ENCODE data around the gene KCNQ4. TPM values are rescaled to one million over a fixed set of nuclear protein-coding genes. Genes with fewer than 3 reads are reported as not detected.
A peak's percentile ranks its signal among the peaks of the same experiment; 100 is the strongest.

KCNQ4 gene
- total RNA-seq, 1 experiment from 2014 or later, result 2.3 TPM

DNA sequence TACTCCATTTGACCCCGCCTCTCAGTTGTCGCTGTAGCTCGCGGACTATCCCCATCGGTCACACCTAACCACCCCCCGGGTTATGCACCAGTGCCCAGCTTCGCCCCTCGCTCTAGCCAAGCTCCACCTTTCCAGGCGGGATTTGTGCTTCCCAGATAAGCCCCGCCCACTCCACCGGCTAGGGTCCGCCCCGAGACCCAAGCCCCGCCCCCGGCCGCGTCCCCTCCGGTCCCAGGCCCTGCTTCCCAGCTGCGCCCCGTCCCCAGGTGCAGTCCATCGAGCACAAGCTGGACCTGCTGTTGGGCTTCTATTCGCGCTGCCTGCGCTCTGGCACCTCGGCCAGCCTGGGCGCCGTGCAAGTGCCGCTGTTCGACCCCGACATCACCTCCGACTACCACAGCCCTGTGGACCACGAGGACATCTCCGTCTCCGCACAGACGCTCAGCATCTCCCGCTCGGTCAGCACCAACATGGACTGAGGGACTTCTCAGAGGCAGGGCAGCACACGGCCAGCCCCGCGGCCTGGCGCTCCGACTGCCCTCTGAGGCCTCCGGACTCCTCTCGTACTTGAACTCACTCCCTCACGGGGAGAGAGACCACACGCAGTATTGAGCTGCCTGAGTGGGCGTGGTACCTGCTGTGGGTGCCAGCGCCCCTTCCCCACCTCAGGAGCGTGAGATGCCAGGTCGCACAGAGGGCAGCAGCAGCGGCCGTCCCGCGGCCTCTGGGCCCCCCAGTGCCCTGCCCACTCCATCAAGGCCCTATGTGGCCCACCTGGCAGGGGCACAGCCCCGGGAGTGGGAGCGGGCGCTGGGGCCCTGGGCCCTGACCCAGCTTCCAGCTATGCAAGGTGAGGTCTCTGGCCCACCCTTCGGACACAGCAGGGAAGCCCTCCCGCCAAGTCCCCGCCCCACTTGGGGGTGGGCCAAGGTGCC is 54.7 kb downstream of the KCNQ4 start:
- Histone ChIP-seq H2AFZ (ENCODE audit: low read length) (no peak overlapping the region), H3K4me1 (ENCODE audit: low read length) (peaks cover 58% of the 10 kb centered on the region), H3K9me3 (ENCODE audit: low read length) (no peaks in the 10 kb centered on the region), H3K9me2 (replicated peaks; ENCODE audit: insufficient read depth, low read length) (no peaks in the 10 kb centered on the region), H3K36me3 (ENCODE audit: insufficient read depth, low read length) (no peaks in the 10 kb centered on the region), H3K27me3 (ENCODE audit: low read length) (no peaks in the 10 kb centered on the region), H4K20me1 (ENCODE audit: insufficient read depth, low read depth, low read length) (no peaks in the 10 kb centered on the region), H3K79me2 (ENCODE audit: low read length) (no peaks in the 10 kb centered on the region), H3K4me3 (ENCODE audit: low read length) (no peak overlapping the region), H3K4me2 (ENCODE audit: low read depth, low read length, poor library complexity, severe bottlenecking) (no peak overlapping the region), H3K9ac (ENCODE audit: low read length) (no peak overlapping the region), H3K27ac (ENCODE audit: low read length) (peak overlapping the region; percentile 99; the same call in 1 of the 2 replicates)
- no peak for DNase-seq

DNA sequence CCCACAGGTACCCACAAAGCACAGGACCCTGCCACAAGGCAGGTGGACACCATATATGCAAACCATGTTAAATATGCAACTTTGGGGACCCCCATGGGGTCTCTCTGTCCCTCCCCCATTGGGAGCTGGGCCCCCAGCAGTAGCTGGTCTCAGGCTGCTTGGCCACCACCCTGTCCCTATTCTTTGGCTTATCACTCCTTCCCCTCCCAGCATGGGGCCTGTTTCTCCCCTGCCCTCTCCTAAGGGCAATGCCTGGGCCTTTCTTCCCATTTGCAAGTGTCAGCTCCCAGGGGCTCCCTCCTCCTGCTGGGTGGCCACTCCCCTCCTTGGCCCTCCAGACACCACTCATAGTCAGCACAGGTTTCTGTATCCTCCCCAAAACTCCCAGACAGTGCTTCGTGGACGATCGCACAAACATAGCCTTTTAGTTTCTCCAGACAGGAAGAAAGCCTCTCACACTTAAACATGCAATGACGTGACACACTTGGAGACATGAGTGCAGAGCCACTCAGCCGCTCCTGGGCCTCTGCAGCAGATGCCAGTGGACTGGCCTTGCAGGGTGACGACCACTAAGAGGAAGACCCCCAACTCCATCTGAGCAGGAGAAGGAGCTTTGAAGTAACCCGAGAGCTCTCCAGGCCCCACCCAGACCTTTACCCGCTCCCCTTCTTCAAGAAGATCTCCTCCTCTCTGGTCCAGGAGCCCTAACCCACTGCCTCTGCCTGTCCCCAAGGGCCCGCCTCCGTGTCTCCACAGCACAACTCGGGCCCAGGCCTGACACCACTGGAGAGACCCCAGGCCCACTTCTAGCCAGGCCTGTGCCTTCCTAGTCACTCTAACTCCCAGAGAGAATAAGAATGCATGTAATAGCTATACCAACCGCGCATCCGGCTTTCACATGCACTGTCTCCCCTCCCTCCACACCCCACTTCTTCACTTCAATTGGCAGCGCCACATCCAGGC is 55.7 kb downstream of the KCNQ4 start:
- Histone ChIP-seq H3K9me2 (replicated peaks; ENCODE audit: insufficient read depth, low read length) (no peaks in the 10 kb centered on the region), H3K79me2 (ENCODE audit: low read length) (no peaks in the 10 kb centered on the region), H3K36me3 (ENCODE audit: insufficient read depth, low read length) (no peaks in the 10 kb centered on the region), H3K9ac (ENCODE audit: low read length) (no peak overlapping the region; the same call in 1 of the 2 replicates), H3K27me3 (ENCODE audit: low read length) (no peaks in the 10 kb centered on the region), H3K4me3 (ENCODE audit: low read length) (no peak overlapping the region), H4K20me1 (ENCODE audit: insufficient read depth, low read depth, low read length) (no peaks in the 10 kb centered on the region), H2AFZ (ENCODE audit: low read length) (no peak overlapping the region), H3K4me2 (ENCODE audit: low read depth, low read length, poor library complexity, severe bottlenecking) (peak overlapping the region; percentile 5), H3K27ac (ENCODE audit: low read length) (peak overlapping the region; percentile 99; the same call in 1 of the 2 replicates), H3K9me3 (ENCODE audit: low read length) (no peaks in the 10 kb centered on the region), H3K4me1 (ENCODE audit: low read length) (peaks cover 66% of the 10 kb centered on the region)
- no peak for DNase-seq

DNA sequence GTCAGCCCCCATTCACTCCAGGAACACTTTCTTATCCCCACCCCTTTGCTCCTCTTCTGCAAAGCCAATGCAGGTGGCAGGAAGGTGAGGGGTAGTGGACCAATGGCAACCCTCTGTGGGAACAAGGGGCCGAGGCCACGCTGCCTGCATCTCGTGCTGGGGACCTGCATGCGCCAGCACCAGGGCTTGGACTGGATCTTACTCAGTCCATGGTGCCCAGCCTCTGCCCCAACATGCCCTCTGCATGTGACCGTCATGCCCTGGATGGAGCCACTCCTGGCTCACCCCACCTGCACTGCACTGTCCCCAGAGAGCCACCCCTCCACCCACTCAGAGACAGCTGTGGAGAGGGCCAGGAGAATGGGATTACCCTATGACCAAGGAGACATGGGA is 56.4 kb downstream of the KCNQ4 start:
- no peaks in the 10 kb centered on the region for H3K27me3 ChIP-seq (ENCODE audit: low read length)

DNA sequence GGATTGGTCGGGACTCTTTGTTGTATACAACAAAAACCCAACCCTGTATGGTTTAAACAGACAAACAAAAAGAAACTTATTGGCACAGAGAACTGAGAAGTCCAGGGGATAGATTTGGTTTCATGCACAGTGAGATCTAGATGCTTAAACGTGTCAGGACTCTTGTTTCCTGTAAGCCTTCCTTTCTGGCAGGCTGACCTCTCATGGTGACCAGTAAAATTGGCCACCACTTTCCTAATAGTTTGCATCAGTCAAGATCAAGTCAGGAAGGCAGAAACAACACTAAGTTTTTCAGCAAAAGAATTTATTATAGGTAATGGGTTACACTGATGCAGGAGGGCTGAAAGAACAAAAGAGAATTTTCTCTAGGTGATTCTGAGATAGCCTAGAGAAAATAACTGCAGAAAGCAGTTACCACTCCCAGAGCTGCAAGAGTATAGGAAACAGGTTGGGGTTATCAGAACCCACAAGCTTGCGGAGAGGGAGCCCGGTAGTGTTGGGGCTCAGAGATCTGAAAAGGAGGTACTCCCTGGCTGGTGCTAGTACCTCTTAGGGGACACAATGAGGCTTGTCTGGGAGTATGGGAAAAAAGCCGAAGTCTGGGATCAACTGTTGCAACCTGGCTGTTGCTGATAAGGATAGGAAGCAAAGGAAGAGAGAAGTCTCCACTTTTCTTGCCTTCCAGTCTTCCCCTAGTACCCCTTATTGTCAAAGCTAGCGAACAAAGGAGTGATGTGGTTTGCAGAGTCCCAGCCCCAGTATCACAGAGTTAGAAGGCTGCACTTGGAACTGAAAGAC is 57.1 kb downstream of the KCNQ4 start:
- H4K20me1 ChIP-seq (ENCODE audit: insufficient read depth, low read depth, low read length), result no peaks in the 10 kb centered on the region
- no peaks in the 10 kb centered on the region for H3K79me2 ChIP-seq (ENCODE audit: low read length)
- peak overlapping the region; percentile 5 for H3K4me2 ChIP-seq (ENCODE audit: low read depth, low read length, poor library complexity, severe bottlenecking)
- DNase-seq, result no peak
- H3K9me3 ChIP-seq (ENCODE audit: low read length), result no peaks in the 10 kb centered on the region
- H3K4me3 ChIP-seq (ENCODE audit: low read length), result no peak overlapping the region
- peaks cover 69% of the 10 kb centered on the region for H3K4me1 ChIP-seq (ENCODE audit: low read length)
- no peaks in the 10 kb centered on the region for H3K36me3 ChIP-seq (ENCODE audit: insufficient read depth, low read length)
- H3K9ac ChIP-seq (ENCODE audit: low read length), result 0 out of 2 replicates have a peak overlapping the region, but pooled peaks have one; percentile 20
- peak overlapping the region; percentile 99 for H3K27ac ChIP-seq (ENCODE audit: low read length)
- no peaks in the 10 kb centered on the region for H3K9me2 ChIP-seq (replicated peaks; ENCODE audit: insufficient read depth, low read length)
- no peaks in the 10 kb centered on the region for H3K27me3 ChIP-seq (ENCODE audit: low read length)
- no peak overlapping the region for H2AFZ ChIP-seq (ENCODE audit: low read length)

More for the DNA sequence above, 56.4 kb downstream of the KCNQ4 start:
- H3K9me2 ChIP-seq (replicated peaks; ENCODE audit: insufficient read depth, low read length), result no peaks in the 10 kb centered on the region
- peak overlapping the region; percentile 99 for H3K27ac ChIP-seq (ENCODE audit: low read length)
- peak overlapping the region; percentile 5 for H3K4me2 ChIP-seq (ENCODE audit: low read depth, low read length, poor library complexity, severe bottlenecking)
- no peaks in the 10 kb centered on the region for H3K9me3 ChIP-seq (ENCODE audit: low read length)
- H3K4me1 ChIP-seq (ENCODE audit: low read length), result peaks cover 68% of the 10 kb centered on the region
- no peaks in the 10 kb centered on the region for H4K20me1 ChIP-seq (ENCODE audit: insufficient read depth, low read depth, low read length)
- no peak overlapping the region for H3K9ac ChIP-seq (ENCODE audit: low read length)
- no peaks in the 10 kb centered on the region for H3K79me2 ChIP-seq (ENCODE audit: low read length)
- no peaks in the 10 kb centered on the region for H3K36me3 ChIP-seq (ENCODE audit: insufficient read depth, low read length)
- no peak for DNase-seq
- H3K4me3 ChIP-seq (ENCODE audit: low read length), result no peak overlapping the region
- H2AFZ ChIP-seq (ENCODE audit: low read length), result no peak overlapping the region

DNA sequence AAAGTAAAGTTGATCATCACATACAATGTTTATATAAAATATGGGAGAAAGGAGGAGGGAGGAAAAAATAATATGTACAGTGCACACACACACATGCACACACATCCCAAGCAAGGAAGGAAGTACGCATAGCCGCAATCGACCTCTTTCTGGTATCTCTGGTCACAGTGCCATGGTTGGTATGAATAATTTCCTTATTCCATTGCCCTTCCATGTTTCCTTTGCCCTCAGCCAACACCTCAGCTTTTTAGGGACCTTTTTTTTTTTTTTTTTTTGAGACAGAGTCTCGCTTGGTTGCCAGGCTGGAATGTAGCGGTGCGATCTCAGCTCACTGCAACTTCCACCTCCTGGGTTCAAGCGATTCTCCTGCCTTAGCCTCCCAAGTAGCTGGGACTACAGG is 58.0 kb downstream of the KCNQ4 start:
- H3K27me3 ChIP-seq (ENCODE audit: low read length), result no peaks in the 10 kb centered on the region
- H3K4me3 ChIP-seq (ENCODE audit: low read length), result no peak overlapping the region
- no peak overlapping the region for H3K9ac ChIP-seq (ENCODE audit: low read length)

DNA sequence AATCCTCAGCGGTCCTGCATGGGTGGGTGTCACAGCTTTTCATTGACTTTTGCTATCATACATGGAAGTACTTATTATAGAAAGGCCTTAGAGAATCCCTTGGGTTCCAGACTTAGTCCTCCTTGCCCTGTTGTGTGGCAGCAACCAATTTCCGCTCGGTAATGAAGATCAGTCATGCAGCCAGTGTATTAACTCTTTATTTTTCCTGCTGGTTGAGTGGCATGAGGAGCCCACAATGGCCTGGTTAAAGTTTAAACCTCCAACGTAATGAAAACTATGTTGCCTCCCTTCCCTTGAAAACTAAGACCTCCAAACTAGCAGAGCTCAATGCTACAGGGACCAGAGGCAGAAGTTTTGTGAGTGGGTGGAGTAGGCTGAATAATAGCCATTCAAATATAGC is 58.6 kb downstream of the KCNQ4 start:
- Histone ChIP-seq H3K9ac (ENCODE audit: low read length) (no peak overlapping the region), H3K4me2 (ENCODE audit: low read depth, low read length, poor library complexity, severe bottlenecking) (peak overlapping the region; percentile 1), H3K27ac (ENCODE audit: low read length) (peak overlapping the region; percentile 99), H3K36me3 (ENCODE audit: insufficient read depth, low read length) (no peaks in the 10 kb centered on the region), H2AFZ (ENCODE audit: low read length) (no peak overlapping the region), H3K9me3 (ENCODE audit: low read length) (no peaks in the 10 kb centered on the region), H3K4me1 (ENCODE audit: low read length) (peaks cover 84% of the 10 kb centered on the region), H4K20me1 (ENCODE audit: insufficient read depth, low read depth, low read length) (no peaks in the 10 kb centered on the region), H3K4me3 (ENCODE audit: low read length) (no peak overlapping the region), H3K27me3 (ENCODE audit: low read length) (no peaks in the 10 kb centered on the region), H3K9me2 (replicated peaks; ENCODE audit: insufficient read depth, low read length) (no peaks in the 10 kb centered on the region), H3K79me2 (ENCODE audit: low read length) (no peaks in the 10 kb centered on the region)
- DNase-seq, result no peak

More for the DNA sequence above, 58.0 kb downstream of the KCNQ4 start:
- DNase-seq, result no peak
- Histone ChIP-seq H3K27ac (ENCODE audit: low read length) (peak overlapping the region; percentile 99), H3K4me2 (ENCODE audit: low read depth, low read length, poor library complexity, severe bottlenecking) (no peak overlapping the region), H3K79me2 (ENCODE audit: low read length) (no peaks in the 10 kb centered on the region), H4K20me1 (ENCODE audit: insufficient read depth, low read depth, low read length) (no peaks in the 10 kb centered on the region), H3K36me3 (ENCODE audit: insufficient read depth, low read length) (no peaks in the 10 kb centered on the region), H2AFZ (ENCODE audit: low read length) (no peak overlapping the region), H3K9me3 (ENCODE audit: low read length) (no peaks in the 10 kb centered on the region), H3K4me1 (ENCODE audit: low read length) (peaks cover 78% of the 10 kb centered on the region), H3K9me2 (replicated peaks; ENCODE audit: insufficient read depth, low read length) (no peaks in the 10 kb centered on the region)

DNA sequence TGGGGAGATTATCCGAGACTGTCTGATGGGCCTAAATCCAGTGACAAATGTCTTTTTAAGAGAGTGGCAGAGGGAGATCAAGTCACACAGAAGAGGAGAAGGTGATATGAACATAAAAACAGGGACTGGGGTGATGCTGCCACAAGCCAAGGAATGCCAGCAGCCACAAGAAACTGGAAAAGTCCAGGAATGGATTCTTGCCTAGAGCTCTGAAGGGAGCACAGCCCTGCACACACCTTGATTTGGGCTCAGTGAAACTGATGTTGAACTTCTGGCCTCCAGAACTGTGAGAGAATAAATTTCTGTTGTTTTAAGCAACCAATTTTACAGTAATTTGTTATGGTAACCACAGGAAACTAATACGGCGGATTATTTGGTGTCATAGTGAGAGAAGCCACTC is 59.1 kb downstream of the KCNQ4 start:
- H3K4me1 ChIP-seq (ENCODE audit: low read length), result peaks cover 89% of the 10 kb centered on the region
- no peaks in the 10 kb centered on the region for H3K9me3 ChIP-seq (ENCODE audit: low read length)
- DNase-seq, result no peak
- no peak overlapping the region for H3K4me2 ChIP-seq (ENCODE audit: low read depth, low read length, poor library complexity, severe bottlenecking)
- no peaks in the 10 kb centered on the region for H3K9me2 ChIP-seq (replicated peaks; ENCODE audit: insufficient read depth, low read length)
- no peaks in the 10 kb centered on the region for H3K27me3 ChIP-seq (ENCODE audit: low read length)
- H3K79me2 ChIP-seq (ENCODE audit: low read length), result no peaks in the 10 kb centered on the region
- no peaks in the 10 kb centered on the region for H4K20me1 ChIP-seq (ENCODE audit: insufficient read depth, low read depth, low read length)
- H3K4me3 ChIP-seq (ENCODE audit: low read length), result no peak overlapping the region
- no peak overlapping the region for H2AFZ ChIP-seq (ENCODE audit: low read length)
- no peak overlapping the region for H3K9ac ChIP-seq (ENCODE audit: low read length)
- no peaks in the 10 kb centered on the region for H3K36me3 ChIP-seq (ENCODE audit: insufficient read depth, low read length)
- peak overlapping the region; percentile 99 for H3K27ac ChIP-seq (ENCODE audit: low read length)

Measured in Karpas-422 (cell line).